GM19043 (cell line): Measurements from ENCODE around the gene SGCE.

Source experiments
- ATAC-seq: cut with Tn5 transposase; IDR thresholded peaks from one replicate; pipeline ENCODE4 v1.9.1; 2021; ENCODE audit warnings: low read depth; ENCODE audit not compliant: unreplicated experiment

Gene SGCE

DNA sequence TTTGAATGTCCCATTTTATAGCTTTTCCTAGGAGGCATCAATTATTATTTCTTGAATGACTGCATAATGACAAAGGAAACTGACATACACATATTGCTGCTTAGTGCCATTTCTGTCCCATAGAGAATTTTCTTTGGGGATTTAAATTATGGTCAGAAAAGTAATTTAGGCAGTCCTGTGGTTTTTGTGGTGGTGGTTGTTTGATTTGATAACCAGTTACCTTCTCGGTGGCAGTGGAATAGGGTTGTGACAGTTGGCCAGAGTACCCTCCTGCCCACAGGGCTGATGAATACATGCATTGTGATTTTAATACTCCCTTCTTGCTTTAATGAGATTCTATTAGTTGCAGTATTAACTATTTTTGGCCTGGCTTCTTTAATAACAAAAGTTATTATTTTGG lies 6.6 kb upstream of the SGCE start:
- ATAC-seq = no peak

DNA sequence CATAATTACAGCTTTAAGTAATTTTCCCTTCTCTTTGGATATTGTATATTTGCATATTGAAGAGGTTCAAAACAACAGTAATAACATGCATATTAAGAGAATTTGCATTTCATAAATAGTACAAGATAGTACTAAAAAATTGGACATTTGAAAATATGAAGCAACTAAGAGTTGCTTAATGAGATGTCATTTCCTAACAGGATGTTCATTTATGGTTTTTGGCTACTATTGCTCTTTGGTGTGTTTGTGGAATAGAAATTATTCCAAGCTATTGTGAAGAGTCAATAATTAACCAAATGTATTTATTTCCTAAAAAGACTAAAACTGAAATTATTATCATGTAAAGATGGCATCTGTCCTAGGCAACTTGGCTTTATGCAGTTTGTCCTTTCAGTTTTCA lies 4.1 kb upstream of the SGCE start:
- no peak for ATAC-seq

DNA sequence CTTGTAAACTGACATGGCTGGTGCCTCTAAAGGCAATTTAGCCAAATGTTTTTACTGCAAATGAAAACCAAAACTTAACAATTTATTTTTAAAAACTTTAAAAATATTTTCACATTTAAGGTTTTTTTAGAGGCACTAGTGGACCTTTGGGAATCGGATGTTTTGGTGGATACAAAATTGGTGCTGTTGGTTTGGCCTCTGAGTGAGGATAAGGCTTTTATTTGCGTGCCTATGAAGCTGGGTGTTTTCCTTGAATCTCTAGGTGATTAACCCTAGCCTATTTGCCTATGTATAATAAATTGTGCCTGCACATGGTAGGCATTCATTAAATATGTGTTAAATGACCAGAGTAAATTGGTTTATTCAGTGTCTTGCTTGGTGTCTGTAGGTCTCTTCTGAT lies 2.9 kb upstream of the SGCE start:
- ATAC-seq = no peak

DNA sequence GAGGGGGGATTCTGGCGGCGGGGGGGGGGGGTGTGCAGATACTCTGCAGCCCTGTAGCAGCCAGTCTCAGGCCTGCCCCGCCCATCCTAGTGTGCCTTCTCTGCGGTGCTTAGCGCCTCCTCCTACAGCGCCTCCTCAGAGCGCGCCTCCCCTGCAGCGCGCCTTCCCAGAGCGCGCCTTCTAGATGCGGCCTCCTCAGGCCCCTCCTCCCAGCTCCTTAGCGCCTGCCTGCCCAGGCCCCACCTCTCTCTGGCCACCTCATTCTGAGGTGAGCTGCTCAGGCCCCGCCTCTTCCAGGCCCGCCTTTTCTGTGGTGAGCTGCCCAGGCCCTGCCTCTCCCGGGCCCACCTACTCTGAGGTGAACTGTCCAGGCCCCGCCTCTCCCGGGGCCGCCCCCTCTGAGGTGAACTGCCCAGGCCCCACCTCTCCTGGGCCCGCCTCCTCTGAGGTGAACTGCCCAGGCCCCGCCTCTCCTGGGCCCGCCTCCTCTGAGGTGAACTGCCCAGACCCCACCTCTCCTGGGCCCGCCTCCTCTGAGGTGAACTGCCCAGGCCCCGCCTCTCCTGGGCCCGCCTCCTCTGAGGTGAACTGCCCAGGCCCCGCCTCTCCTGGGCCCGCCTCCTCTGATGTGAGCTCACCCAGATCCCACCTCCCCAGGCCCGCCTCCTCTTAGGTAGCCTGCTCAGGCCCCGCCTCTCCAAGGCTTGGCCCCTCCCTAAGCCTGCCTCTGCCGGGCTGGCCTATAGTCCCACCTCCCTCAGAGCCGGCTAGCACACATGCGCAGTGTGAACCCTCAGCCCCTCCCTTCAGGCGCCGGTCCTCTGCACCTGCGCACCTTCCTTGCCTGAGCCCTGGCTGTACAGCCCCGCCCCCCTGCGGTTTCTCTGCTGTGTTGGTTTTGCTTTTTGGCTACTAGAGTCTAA lies 2.1 kb upstream of the SGCE start:
- peak; percentile 73 for ATAC-seq

DNA sequence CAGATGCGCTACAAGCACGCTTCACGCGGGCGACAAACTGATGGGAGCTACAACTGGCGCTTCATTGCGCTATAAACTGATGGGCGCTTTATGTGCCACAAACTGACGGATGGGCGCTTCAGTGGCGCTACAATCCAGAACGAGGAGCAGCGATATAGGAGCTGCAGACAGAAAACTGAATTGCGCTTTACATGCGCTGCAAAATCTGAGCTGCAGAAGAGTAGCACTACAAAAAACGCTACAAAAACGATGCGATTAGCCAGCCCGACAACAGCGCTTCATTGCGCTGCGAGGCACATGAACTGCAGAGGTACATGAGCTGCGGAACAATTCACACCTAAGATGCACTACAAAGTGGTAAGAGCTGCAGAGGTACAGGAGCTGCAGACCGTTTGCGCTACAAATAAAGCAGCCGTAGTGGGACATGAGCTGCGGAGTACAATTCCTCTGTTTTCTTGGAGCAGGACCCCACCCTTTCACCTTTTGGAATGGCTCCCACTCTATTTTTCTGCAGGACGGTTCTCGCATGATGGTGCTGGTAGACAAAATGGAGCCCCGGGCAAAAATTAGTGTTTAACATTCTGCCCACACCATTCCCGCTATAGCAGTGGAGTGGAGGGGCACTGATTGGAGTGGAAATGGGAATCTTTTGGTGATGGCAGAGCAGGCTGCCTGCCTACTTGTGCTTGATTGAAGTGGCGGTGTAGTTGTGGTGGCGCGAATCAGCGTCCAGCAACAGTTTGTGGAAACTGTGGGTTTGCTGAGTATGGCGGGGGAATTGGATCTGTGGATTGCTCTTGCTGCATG lies 1.2 kb upstream of the SGCE start:
- ATAC-seq = no peak

DNA sequence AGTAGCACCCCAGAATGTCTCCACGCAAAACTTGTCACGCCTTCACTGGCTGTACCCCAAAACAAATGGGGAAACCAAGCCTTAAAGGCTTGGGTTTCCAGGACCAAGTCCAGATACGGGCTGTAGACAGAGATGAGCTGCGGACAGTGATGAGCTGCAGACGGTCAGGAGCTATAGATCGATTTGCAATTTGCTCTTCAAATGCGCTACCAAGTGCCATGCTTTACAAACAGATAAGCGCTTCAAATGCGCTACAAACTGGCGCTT lies 658 bp upstream of the SGCE start:
- ATAC-seq = no peak

DNA sequence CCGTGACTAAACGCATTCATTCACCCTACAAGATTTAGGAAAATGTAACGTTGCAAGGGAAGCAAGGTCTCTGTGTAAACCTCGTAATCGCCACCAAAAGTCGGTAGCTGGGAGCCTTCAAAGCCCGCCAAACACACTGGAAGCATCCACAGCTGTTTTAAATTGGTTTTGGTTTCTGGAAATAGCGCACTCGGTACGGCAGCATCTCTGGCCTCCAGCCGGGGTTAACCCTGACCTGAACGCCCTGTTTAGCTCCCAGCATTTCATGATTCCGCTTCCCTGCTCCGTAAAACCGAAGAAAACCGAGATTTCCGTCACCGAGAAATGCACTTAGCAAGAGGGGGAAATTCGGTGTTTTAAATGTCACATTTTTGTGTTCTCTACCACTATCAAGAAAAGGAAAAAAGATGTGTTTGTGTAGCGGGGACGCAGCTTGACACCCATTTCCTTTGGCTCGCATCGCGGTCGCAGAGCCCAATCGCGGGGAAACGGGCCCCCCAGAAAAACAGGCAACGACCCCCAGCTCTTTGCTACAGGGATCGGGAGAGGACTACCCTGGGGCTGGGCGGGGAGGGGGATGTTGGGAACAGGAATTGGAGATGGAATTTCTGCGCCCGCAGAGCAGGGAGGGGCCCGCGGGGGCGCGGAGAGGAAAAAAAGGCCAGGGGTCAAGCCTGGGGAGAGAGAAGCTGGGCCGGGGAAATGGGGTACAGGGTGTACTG lies 646 bp downstream of the SGCE start:
- no peak for ATAC-seq

DNA sequence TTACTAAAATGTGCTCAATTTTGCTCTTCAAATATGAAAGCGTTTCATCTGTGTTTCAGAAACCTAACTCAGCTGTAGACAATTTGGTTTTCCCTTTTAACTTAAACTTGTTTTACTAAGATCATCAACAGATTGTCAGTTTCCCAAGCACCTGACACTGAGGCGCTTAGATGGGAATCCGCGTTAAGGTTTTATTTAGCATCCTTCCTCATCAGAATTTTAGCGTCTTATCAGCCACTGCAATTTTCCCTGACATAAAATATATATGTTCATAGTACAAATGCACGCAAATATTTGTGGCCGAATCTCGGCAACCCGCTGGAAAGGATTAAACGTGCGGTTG lies 1.2 kb downstream of the SGCE start:
- ATAC-seq = no peak

DNA sequence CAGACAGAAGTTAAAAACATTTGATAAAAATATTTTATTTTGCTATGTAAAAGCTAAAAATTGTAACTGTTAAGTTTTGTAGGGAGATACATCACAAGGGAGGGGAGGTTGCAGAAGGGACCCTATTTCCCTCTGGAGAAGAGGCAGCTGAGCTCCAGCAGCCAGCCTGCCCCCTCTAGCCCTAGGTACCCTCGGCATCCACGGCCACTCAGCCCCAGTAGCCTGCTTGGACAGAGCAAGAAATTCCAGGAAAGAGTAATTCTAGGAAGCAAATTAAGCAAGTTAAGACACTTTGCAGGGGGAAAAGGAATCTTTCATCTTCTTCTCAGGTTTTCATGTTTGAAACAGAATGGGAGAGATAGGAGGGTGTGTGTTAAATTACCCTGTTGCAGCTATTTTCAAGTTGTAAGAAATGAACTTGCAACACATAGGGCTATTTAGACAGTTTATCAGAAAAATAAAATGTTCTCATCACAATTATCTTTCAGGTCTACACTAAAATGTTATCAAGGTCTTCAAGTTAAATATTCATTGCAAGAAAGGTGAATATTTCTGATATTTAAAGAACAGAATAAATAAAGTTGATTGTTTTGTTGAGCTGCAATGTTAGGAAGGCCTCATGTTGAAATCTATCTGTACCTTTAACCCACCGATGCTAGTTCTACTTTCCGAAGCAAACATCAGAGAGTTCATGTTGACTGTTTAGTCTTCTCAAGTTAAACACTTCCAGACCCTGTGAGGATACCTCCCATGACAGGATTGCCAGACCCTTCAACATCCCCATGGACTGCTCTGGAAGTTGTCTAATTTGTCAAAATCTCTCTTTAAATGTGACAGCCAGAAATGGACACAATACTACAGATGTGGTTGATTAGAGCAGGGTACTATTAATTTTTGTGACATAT lies 5.5 kb downstream of the SGCE start:
- no peak for ATAC-seq

DNA sequence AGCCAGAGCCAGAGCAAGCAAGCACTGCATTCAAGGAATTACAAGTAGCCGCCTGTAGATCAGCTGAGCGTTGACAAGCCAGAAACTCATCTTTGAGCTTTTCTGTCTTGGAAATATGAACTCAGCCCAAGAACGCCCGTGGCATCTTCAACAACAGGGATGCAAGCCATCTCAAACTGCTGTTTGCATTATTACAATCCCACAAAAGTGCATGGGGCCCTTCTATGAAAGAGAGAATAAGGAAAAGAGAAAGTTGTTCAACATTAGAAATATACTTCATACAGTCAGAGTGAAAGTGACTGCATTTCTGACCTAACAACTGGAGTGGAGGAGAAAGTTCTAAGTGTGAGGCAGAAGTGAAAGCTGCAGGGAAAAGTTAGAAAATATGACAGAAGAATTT lies 6.5 kb downstream of the SGCE start:
- ATAC-seq = peak; percentile 85

DNA sequence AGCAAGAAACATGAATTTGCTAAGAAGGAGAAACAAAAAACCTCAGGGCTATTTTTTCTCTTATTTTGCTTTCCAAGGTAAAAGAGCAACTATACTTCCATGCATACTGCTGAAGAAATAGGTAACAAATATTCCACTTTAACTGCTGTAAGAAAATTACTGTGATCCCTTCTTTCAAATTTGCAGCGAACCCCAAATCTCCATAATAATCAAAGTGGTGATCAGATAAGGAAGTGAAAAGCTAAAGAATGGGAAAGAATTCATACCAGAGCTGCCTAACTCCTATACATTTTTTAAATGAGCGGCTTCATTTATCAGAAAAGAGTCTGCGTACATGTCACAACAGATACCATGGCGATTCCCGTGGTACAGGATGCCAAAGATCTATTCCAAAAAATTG lies 7.2 kb downstream of the SGCE start:
- no peak for ATAC-seq

DNA sequence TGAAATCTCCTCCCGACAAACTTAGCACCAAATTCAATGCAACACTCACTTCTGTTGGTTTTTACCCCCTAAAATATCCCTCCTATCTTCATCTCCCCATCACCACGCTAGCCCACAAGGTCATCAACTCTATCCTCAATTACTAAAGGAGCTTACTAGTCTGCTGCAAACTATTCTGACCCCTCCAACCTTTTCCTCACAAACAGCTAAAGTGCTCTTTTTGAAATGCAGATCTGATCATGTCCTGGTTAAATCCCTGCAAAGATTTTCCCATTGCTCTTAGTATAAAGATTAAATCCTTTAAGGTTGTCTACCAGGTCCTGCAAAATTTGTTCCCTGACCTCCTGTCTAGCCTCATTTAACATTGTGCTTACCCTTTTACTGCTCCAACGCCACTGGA lies 8.6 kb downstream of the SGCE start:
- ATAC-seq = no peak

DNA sequence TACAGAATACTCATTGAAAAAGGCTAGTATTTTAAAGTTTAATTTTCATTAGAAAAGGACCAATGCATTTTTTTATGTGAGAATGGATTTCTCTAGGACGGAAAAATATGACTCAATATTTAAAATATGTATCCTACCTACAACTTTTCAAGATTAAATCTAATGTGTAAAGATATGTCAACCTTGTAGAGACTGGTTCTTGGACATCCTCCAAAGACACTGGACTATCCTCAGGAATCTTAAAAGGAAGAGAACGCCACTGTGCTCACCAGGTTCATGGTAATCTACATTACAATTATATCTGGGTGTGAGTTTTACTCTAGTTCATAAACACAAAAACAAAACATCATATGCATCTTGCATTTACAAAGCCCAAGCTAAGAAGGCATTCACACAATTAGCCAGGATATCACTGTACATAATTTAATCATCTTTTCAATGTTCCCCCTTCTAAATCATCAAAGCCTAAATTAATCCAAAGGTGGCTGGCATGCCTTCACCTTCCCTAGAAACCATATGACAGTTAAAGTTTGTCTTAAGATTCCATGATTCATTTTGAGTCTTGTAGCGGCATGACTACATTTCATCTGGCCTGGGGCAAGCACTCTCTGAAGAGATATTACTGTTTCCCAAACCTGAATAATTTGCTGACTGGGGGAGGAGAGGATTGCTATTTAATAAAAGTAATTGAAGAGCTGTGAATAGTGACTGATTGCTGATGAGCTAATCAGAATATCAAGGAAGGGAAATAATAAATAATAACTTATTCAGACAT lies 12.0 kb downstream of the SGCE start:
- ATAC-seq = no peak

DNA sequence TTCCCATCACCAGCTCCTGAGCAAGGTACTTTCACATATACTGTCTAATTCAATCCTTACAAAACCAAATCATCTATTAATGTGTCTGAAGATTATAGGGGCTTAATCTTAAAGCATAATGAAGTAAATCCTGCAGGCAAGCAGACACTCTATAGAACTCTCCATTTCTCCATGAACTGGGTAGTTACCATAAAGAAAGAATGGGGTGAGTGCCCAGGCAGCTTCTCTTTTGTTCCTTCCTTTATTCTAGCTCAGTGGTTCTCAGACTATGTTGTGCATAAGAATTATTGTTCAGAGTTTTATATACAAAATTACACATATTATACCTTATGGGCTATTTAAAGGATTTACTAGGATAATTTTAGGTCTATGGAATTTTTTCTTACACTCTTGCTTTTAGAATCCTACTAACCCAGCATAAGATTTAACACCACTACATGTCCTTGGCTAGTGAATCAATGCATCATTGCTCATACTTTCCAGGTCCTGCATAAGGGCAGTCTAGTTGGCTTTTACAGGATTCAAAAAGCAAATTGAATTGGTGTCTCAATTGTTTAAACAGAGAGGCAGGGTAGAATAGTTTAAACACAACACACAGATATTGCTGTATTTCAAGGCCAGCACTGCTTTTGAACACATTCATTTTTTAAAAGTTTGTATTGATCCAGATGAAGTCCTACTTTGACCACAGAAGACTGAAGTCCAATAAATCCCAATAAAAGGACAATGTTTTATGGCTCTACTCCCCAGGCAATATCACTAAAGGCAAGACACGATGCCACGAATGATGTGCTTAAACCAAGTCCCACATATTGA lies 12.9 kb downstream of the SGCE start:
- ATAC-seq = no peak

DNA sequence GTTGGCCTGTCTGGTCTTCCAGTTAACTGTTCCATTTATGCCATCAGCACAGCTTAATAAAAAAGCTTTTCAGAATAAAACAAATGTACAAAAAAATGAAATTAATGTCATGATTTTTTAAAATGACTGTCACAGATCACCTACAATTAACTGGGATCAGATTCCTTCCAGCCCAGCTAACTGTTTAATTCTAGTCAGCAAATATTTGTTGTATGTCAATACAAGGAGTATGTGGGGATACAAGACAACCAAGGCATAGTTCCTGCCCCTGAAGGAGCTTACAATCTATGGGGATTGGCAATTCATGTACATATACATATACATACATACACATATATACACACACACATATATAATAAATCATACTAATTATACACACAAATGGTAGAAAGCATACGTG lies 16.5 kb downstream of the SGCE start:
- ATAC-seq = no peak

DNA sequence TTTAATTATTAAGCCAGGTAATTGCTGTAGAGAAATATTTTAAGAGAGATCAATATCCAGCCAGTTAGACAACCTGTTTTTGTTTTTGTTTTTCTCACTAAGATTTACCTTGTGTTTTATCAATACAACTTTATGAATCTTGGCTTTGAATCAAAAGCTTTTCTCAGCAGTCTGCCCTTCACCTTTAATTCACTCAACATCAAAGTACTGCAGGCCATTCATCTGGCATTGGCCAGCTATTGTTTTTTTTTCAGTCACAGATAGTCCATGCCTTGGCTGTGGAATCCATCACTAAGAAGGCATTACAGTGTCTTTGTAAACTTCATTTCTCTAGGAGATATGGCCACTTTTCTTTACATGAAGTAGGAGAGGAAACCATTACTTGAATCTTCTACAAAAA lies 20.2 kb downstream of the SGCE start:
- ATAC-seq = no peak

DNA sequence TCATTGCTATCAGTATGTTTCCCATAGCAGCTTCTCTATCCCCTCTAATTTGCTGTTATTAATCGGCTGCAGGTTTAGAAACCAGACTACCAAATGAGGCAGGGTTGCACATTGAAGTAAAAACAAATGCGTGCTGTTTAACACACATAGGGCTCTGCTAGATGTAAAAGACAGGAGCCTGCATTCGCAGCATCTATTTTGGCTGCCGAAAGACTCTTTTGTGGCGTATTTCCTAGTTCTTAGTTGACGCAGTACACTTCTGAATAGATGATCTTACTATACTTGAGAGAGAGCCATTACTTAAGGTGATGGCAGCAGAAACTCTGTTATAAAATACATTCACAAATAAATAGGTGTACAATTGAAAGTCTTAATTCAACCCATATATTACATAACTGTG lies 21.4 kb downstream of the SGCE start:
- no peak for ATAC-seq

DNA sequence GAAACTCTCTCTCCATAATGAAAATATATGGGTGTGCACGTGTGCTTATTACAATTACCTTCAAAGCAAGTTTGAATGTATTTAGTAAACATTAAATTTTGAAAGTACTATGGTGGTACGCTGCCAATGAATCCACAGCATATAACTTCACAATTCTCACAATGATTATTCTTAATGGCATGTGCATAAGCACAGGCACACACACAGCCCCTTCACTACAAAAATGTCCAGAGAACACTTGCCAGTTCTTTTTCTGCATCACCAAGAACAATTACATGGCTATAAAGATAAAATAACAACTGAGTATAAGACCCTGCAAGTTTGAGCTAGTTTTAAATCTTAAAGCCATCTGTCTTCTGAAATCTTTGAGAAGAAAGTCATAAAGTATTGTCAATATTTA lies 22.2 kb downstream of the SGCE start:
- no peak for ATAC-seq

DNA sequence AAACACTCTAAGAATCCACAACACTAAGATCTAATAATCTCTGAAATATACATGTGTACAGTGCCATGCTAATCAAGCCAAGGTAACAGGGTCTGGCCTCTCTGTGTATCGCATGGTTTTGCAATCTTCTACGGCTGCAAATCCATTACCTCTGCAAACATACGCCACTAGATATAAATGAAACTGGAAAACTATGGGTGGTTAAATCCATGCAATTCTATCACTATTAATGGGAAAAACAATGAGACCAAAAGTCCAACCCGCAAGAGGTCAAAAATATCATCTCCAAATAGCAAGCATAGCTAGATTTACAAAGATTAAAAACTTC lies 23.0 kb downstream of the SGCE start:
- no peak for ATAC-seq
